Common myeloid progenitor, CD34-positive (primary cell): ENCODE results near the gene FAM169A.
A peak's percentile ranks its signal among the peaks of the same experiment; 100 is the strongest.

Experiments used
- CTCF ChIA-PET: fragments of 350-600 bp; sonication (Branson Sonifier 250); formaldehyde crosslinking; loops from one replicate; lab custom pipeline; 2021; ENCODE audit warnings: antibody characterized with exemption; lab: Charles Lee
- POLR2A ChIA-PET: fragments of 350-600 bp; sonication (Branson Sonifier 250); formaldehyde crosslinking; loops from one replicate; lab custom pipeline; 2021; ENCODE audit warnings: antibody characterized with exemption; lab: Charles Lee
- DNase-seq, 3 donors: peaks; one replicate each; pipeline versions ENCODE4 v3.0.0 to v3.0.0-alpha.2; 2013
- H3K27ac ChIP-seq, 2 experiments: 1 replicate in 1 of 2; 2 replicates in 1 of 2; pipeline ENCODE4 v1.7.0; 2013; ENCODE audit warnings: inconsistent platforms in 2 of 2, low read length in 2 of 2, mild to moderate bottlenecking in 2 of 2, low read depth in 1 of 2, moderate library complexity in 1 of 2; ENCODE audit not compliant: severe bottlenecking in 2 of 2, insufficient read depth in 1 of 2, poor library complexity in 1 of 2
- H3K27me3 ChIP-seq, 5 experiments: replicated peaks in 2 of 5; 1 replicate in 3 of 5; 2 replicates in 2 of 5; pipeline versions ENCODE4 v1.6.1 to v1.7.0; 2013; ENCODE audit warnings: low read length in 4 of 5, mild to moderate bottlenecking in 2 of 5, moderate library complexity in 2 of 5, inconsistent platforms in 1 of 5; ENCODE audit not compliant: insufficient read depth in 5 of 5, control insufficient read depth in 4 of 5
- H3K36me3 ChIP-seq, 4 experiments: 1 replicate in 2 of 4; 2 replicates in 2 of 4; pipeline versions ENCODE4 v1.6.1 to v1.7.0; 2013; ENCODE audit warnings: low read length in 3 of 4, control low read depth in 1 of 4, mild to moderate bottlenecking in 1 of 4; ENCODE audit not compliant: control insufficient read depth in 4 of 4, insufficient read depth in 4 of 4
- H3K4me1 ChIP-seq, 4 experiments: 1 replicate in 3 of 4; 2 replicates in 1 of 4; pipeline versions ENCODE4 v1.6.1 to v1.7.1; 2013; ENCODE audit warnings: low read length in 3 of 4, mild to moderate bottlenecking in 3 of 4, control low read depth in 1 of 4, inconsistent platforms in 1 of 4, moderate library complexity in 1 of 4; ENCODE audit not compliant: control insufficient read depth in 4 of 4, insufficient read depth in 4 of 4; ENCODE audit errors: control extremely low read depth in 1 of 4
- H3K4me3 ChIP-seq, 7 experiments: 1 replicate in 4 of 7; 2 replicates in 3 of 7; pipeline versions ENCODE4 v1.5.1 to v1.7.0; 2013; ENCODE audit warnings: mild to moderate bottlenecking in 7 of 7, low read length in 6 of 7, moderate library complexity in 6 of 7, inconsistent platforms in 2 of 7, low read depth in 2 of 7, control low read depth in 1 of 7; ENCODE audit not compliant: insufficient read depth in 4 of 7, control insufficient read depth in 1 of 7; ENCODE audit errors: extremely low read depth in 1 of 7
- H3K9me3 ChIP-seq, 5 experiments: 1 replicate in 4 of 5; 2 replicates in 1 of 5; pipeline versions ENCODE4 v1.6.1 to v1.7.1; 2013; ENCODE audit warnings: low read length in 4 of 5, mild to moderate bottlenecking in 2 of 5, inconsistent platforms in 1 of 5, low read depth in 1 of 5, moderate library complexity in 1 of 5; ENCODE audit not compliant: control insufficient read depth in 4 of 5, insufficient read depth in 2 of 5; ENCODE audit errors: control extremely low read depth in 1 of 5
- WGBS: methylation state at CpG from one replicate; pipeline ENCODE4 v1.1.5; 2013; ENCODE audit not compliant: insufficient coverage; 5-methylcytosine and 5-hydroxymethylcytosine counted together

Gene FAM169A

GRCh38 chr5:74851684-74852353 is 14.4 kb downstream of the FAM169A start:
- WGBS = 0% methylated on average over 2 of the region's 4 CpGs
- H3K4me1 ChIP-seq = peaks cover 9 to 35% (median 23%) of the 10 kb centered on the region in 4 experiments
- ChIA-PET POLR2A (interaction anchor here (1.2 to 1.7 kb wide), 3 partner anchors 14 to 42 kb away, joined by 3 to 8 read pairs (median 3); partner anchors contain the start of gene FAM169A), CTCF (interaction anchor here (1.3 kb wide), 1 partner anchor 23 kb away, joined by 4 read pairs; no protein-coding TSS in a partner anchor)
- peak overlapping the region; percentile 78 to 84 for H3K27ac ChIP-seq
- DNase-seq = peak; percentile 70 to 91 (median 91)
- peak overlapping the region in 4 of 7 experiments; percentile 38 to 73 (median 56) for H3K4me3 ChIP-seq
- peaks cover 0 to 3% (median 0%) of the 10 kb centered on the region in 4 experiments for H3K36me3 ChIP-seq
- H3K9me3 ChIP-seq = peaks cover 0 to 6% (median 2%) of the 10 kb centered on the region in 5 experiments
- no peaks in the 10 kb centered on the region for H3K27me3 ChIP-seq

- POLR2A ChIA-PET = interaction anchor here (1.2 to 1.7 kb wide), 3 partner anchors 14 to 42 kb away, joined by 3 to 8 read pairs (median 3); partner anchors contain the start of gene FAM169A
- WGBS = 17% methylated on average over 3 of the region's 4 CpGs
Observed at GRCh38 chr5:74850789-74851425, 15.3 kb downstream of the FAM169A start.

GRCh38 chr5:74850030-74850429 is 16.2 kb downstream of the FAM169A start:
- Histone ChIP-seq H3K4me3 (no peak overlapping the region), H3K4me1 (peaks cover 9 to 35% (median 23%) of the 10 kb centered on the region in 4 experiments), H3K9me3 (no peaks in the 10 kb centered on the region), H3K27ac (peak overlapping the region in 1 of 2 experiments; percentile 84), H3K36me3 (no peaks in the 10 kb centered on the region), H3K27me3 (no peaks in the 10 kb centered on the region)
- DNase-seq = no peak
- CTCF ChIA-PET = interaction anchor here (0.6 to 1.1 kb wide), 2 partner anchors 16 to 1221 kb away, joined by 3 read pairs; no protein-coding TSS in a partner anchor
- WGBS = 98% methylated on average over 4 of the region's 8 CpGs
- POLR2A ChIA-PET = interaction anchor here (1.6 kb wide), 1 partner anchor 27 kb away, joined by 3 read pairs; no protein-coding TSS in a partner anchor

More at GRCh38 chr5:74850789-74851425, 15.3 kb downstream of the FAM169A start:
- peak; percentile 16 to 64 (median 56) for DNase-seq
- Histone ChIP-seq H3K4me3 (peak overlapping the region in 5 of 7 experiments; percentile 38 to 73 (median 44)), H3K36me3 (peaks cover 0 to 1% (median 0%) of the 10 kb centered on the region in 4 experiments), H3K27ac (peak overlapping the region; percentile 78 to 84), H3K4me1 (peaks cover 9 to 35% (median 23%) of the 10 kb centered on the region in 4 experiments), H3K9me3 (peaks cover 0 to 2% (median under 1%) of the 10 kb centered on the region in 5 experiments), H3K27me3 (no peaks in the 10 kb centered on the region)
- CTCF ChIA-PET = interaction anchor here (0.6 kb wide), 1 partner anchor 1220 kb away, joined by 3 read pairs; no protein-coding TSS in a partner anchor

- Histone ChIP-seq H3K27ac (no peak overlapping the region), H3K27me3 (no peaks in the 10 kb centered on the region), H3K4me1 (peaks cover 9 to 35% (median 23%) of the 10 kb centered on the region in 4 experiments), H3K9me3 (no peaks in the 10 kb centered on the region), H3K36me3 (no peaks in the 10 kb centered on the region), H3K4me3 (no peak overlapping the region)
- WGBS = no CpG with 5 or more reads among the region's 3 CpGs
- DNase-seq = no peak
- POLR2A ChIA-PET = interaction anchor here (0.6 kb wide), 2 partner anchors 42 to 43 kb away, joined by 3 to 5 read pairs; no protein-coding TSS in a partner anchor
- CTCF ChIA-PET = interaction anchor here (1.2 to 1.4 kb wide), 2 partner anchors 9 to 11 kb away, joined by 3 to 4 read pairs; no protein-coding TSS in a partner anchor
Observed at GRCh38 chr5:74848553-74849025, 17.6 kb downstream of the FAM169A start.

- Histone ChIP-seq H3K27ac (no peak overlapping the region), H3K27me3 (no peaks in the 10 kb centered on the region), H3K36me3 (peaks cover 7 to 26% (median 15%) of the 10 kb centered on the region in 4 experiments), H3K9me3 (no peaks in the 10 kb centered on the region), H3K4me3 (no peak overlapping the region), H3K4me1 (no peaks in the 10 kb centered on the region)
- CTCF ChIA-PET = interaction anchor here (0.7 to 2.0 kb wide), 2 partner anchors 9 to 26 kb away, joined by 4 read pairs; no protein-coding TSS in a partner anchor
- 83% methylated on average over 2 of the region's 6 CpGs for WGBS
- peak in 2 of 3 donors; percentile 8 to 25 for DNase-seq
- POLR2A ChIA-PET = no interaction called here
Observed at GRCh38 chr5:74839229-74839628, 27.0 kb downstream of the FAM169A start.

GRCh38 chr5:74838262-74838661 is 27.9 kb downstream of the FAM169A start:
- no peaks in the 10 kb centered on the region for H3K27me3 ChIP-seq
- H3K36me3 ChIP-seq = peaks cover 9 to 33% (median 17%) of the 10 kb centered on the region in 4 experiments
- POLR2A ChIA-PET = no interaction called here
- CTCF ChIA-PET = interaction anchor here (1.0 to 2.0 kb wide), 3 partner anchors 10 to 48 kb away, joined by 4 to 5 read pairs (median 4); no protein-coding TSS in a partner anchor
- no peak for DNase-seq
- H3K27ac ChIP-seq = no peak overlapping the region
- H3K4me1 ChIP-seq = no peaks in the 10 kb centered on the region
- WGBS = 65% methylated on average over 2 of the region's 2 CpGs
- H3K4me3 ChIP-seq = no peak overlapping the region
- H3K9me3 ChIP-seq = no peaks in the 10 kb centered on the region
